Measurements from ENCODE around the gene AMACR. TPM values are rescaled to one million over a fixed set of nuclear protein-coding genes. Genes with fewer than 3 reads are reported as not detected.

The AMACR gene
- total and polyA plus RNA-seq, 2 donors (not counting 3 experiments of a cell fraction or from before 2014, with no cell fraction given), result 6.7 to 8.7 TPM

DNA sequence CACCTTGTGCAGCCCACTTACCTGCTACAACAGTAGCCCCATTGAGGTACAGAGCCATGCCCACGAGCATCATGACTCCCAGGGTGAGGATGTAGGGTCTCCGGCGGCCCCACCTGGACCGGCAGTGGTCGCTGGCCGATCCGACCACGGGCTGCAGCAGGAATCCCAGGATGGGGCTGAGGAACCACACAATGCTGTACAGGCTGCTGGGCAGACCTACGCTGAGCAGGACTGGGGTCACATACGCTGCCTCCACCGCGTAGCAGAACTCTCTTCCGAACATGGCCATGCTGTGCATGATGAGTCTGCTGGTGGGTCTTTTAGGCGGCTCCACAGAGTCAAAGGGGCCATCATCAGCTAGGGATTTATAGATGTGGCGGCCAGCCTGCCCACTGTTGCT is 23.7 kb downstream of the AMACR start:
- H3K79me2 ChIP-seq (ENCODE audit: control insufficient read depth, insufficient read depth, low read length), result no peaks in the 10 kb centered on the region
- no peak for FAIRE-seq
- intact Hi-C loops (cut with micrococcal nuclease), result no loop called here
- H3K36me3 ChIP-seq (ENCODE audit: control insufficient read depth in 2 of 2, extremely low read depth in 1 of 2, insufficient read depth in 2 of 2, low read length in 2 of 2), result peaks cover 0 to 6% of the 10 kb centered on the region in 2 experiments
- H3K4me1 ChIP-seq (ENCODE audit: control insufficient read depth, extremely low read depth, insufficient read depth, low read length), result no peaks in the 10 kb centered on the region
- H2AFZ ChIP-seq (ENCODE audit: low read depth, low read length), result no peak overlapping the region
- DNase-seq (ENCODE audit: low read depth, low spot score), result no peak
- H3K27ac ChIP-seq (ENCODE audit: insufficient read depth, low read depth, low read length), result no peak overlapping the region
- ChIA-PET POLR2A (no interaction called here), CTCF (no interaction called here)
- no peak overlapping the region for H3K9ac ChIP-seq (replicated peaks; ENCODE audit: extremely low read depth, insufficient read depth, low read length)
- dilution Hi-C loops (cut with MboI; ENCODE audit: extremely low pct_ligation_motif_present, low sequenced_read_pairs), result no loop called here
- H3K9me1 ChIP-seq (replicated peaks; ENCODE audit: control insufficient read depth, extremely low read depth, insufficient read depth, low read length), result no peaks in the 10 kb centered on the region
- no peak overlapping the region for H3K4me2 ChIP-seq (ENCODE audit: insufficient read depth, low read length)
- H3K4me3 ChIP-seq (replicated peaks in 1 of 3; ENCODE audit: insufficient read depth in 1 of 3, low read depth in 1 of 3, low read length in 3 of 3), result no peak overlapping the region
- no peaks in the 10 kb centered on the region for H4K20me1 ChIP-seq (replicated peaks; ENCODE audit: control insufficient read depth, extremely low read depth, insufficient read depth, low read length)
- TF ChIP-seq JUN (IDR thresholded peaks at IDR 0.05; ENCODE audit: borderline replicate concordance, insufficient read depth, insufficient read length, low read depth) (no peak), FOS (IDR thresholded peaks at IDR 0.05; ENCODE audit: borderline replicate concordance, insufficient read depth, low read length) (no peak), EZH2 (IDR thresholded peaks at IDR 0.05; ENCODE audit: borderline replicate concordance, low read depth, low read length, severe bottlenecking) (no peak), POLR2AphosphoS5 (IDR thresholded peaks at IDR 0.05; ENCODE audit: insufficient read depth, low read depth, low read length) (no peak), MYC (IDR thresholded peaks at IDR 0.05; ENCODE audit: low read depth, low read length) (no peak)
- TF ChIP-seq, protein P1, sequence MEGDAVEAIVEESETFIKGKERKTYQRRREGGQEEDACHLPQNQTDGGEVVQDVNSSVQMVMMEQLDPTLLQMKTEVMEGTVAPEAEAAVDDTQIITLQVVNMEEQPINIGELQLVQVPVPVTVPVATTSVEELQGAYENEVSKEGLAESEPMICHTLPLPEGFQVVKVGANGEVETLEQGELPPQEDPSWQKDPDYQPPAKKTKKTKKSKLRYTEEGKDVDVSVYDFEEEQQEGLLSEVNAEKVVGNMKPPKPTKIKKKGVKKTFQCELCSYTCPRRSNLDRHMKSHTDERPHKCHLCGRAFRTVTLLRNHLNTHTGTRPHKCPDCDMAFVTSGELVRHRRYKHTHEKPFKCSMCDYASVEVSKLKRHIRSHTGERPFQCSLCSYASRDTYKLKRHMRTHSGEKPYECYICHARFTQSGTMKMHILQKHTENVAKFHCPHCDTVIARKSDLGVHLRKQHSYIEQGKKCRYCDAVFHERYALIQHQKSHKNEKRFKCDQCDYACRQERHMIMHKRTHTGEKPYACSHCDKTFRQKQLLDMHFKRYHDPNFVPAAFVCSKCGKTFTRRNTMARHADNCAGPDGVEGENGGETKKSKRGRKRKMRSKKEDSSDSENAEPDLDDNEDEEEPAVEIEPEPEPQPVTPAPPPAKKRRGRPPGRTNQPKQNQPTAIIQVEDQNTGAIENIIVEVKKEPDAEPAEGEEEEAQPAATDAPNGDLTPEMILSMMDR (IDR thresholded peaks at IDR 0.05; ENCODE audit: extremely low read depth in 1 of 2, insufficient read depth in 1 of 2, low read depth in 1 of 2, low read length in 2 of 2), result no peak
- BruUV-seq (replicated peaks), result no TSS peak
- no peaks in the 10 kb centered on the region for H3K9me3 ChIP-seq (replicated peaks; ENCODE audit: control insufficient read depth, insufficient read depth, low read length)
- H3K27me3 ChIP-seq (ENCODE audit: control insufficient read depth in 2 of 2, insufficient read depth in 2 of 2, low read length in 2 of 2), result no peaks in the 10 kb centered on the region
